H1 (cell line): ENCODE data around the gene ATXN7L3B. TPM values are rescaled to one million over a fixed set of nuclear protein-coding genes. Genes with fewer than 3 reads are reported as not detected.

Experiments
- CTCF ChIA-PET: fragments of 300-600 bp; sonication (Branson Sonifier 250); formaldehyde crosslinking; loops from one replicate; lab custom pipeline; 2021; ENCODE audit not compliant: partially characterized antibody; lab: Charles Lee
- POLR2A ChIA-PET: fragments of 300-600 bp; sonication (Branson Sonifier 250); formaldehyde crosslinking; loops from one replicate; lab custom pipeline; 2021; ENCODE audit warnings: inconsistent platforms; ENCODE audit not compliant: partially characterized antibody; lab: Charles Lee
- DNase-seq, 2 experiments: peaks; one replicate each; pipeline versions ENCODE4 v3.0.0 to v3.0.0-alpha.2; 2010 to 2022; ENCODE audit warnings: low spot score in 2 of 2, low read depth in 1 of 2, mixed read lengths in 1 of 2
- FAIRE-seq: peaks from 2 replicates; lab custom pipeline; 2011; peaks lifted over from hg19 to GRCh38; lab: Jason Lieb, UNC
- H2AFZ ChIP-seq: 2 replicates; pipeline ENCODE4 v1.8.1; 2012; ENCODE audit warnings: low read length, inconsistent platforms
- H2AK5ac ChIP-seq: 2 replicates; pipeline ENCODE4 v1.6.1; 2013; ENCODE audit warnings: low read depth, low read length
- H2BK120ac ChIP-seq: replicated peaks from 2 replicates; pipeline ENCODE3; 2013; ENCODE audit warnings: low read depth, low read length, inconsistent platforms
- H2BK12ac ChIP-seq: 2 replicates; pipeline ENCODE4 v1.6.1; 2013; ENCODE audit warnings: low read depth, low read length
- H2BK15ac ChIP-seq: 2 replicates; pipeline ENCODE4 v1.6.1; 2013; ENCODE audit warnings: low read length
- H2BK20ac ChIP-seq: 2 replicates; pipeline ENCODE4 v1.6.1; 2013; ENCODE audit warnings: low read length
- H2BK5ac ChIP-seq: 2 replicates; pipeline ENCODE4 v1.6.1; 2013; ENCODE audit warnings: low read depth, low read length
- H3K14ac ChIP-seq: 2 replicates; pipeline ENCODE4 v1.6.1; 2013; ENCODE audit warnings: inconsistent platforms; ENCODE audit not compliant: insufficient read length
- H3K18ac ChIP-seq: 2 replicates; pipeline ENCODE4 v1.6.1; 2013; ENCODE audit warnings: low read length; ENCODE audit errors: extremely low read depth
- H3K23ac ChIP-seq: 2 replicates; pipeline ENCODE4 v1.6.1; 2013; ENCODE audit warnings: inconsistent platforms; ENCODE audit not compliant: insufficient read length
- H3K23me2 ChIP-seq: 2 replicates; pipeline ENCODE4 v1.6.1; 2013; ENCODE audit warnings: low read depth, low read length
- H3K27ac ChIP-seq: 2 replicates; pipeline ENCODE4 v1.6.1; 2011; ENCODE audit warnings: low read depth, low read length, inconsistent platforms
- H3K27me3 ChIP-seq, 4 experiments: replicated peaks in 1 of 4; 1 replicate in 1 of 4; 2 replicates in 3 of 4; pipeline versions ENCODE4 v1.6.1 to v1.8.1; 2011 to 2013; ENCODE audit warnings: low read length in 3 of 4, mild to moderate bottlenecking in 3 of 4, inconsistent platforms in 2 of 4, mixed read lengths in 2 of 4, moderate library complexity in 1 of 4; ENCODE audit not compliant: control insufficient read depth in 3 of 4, insufficient read depth in 3 of 4; ENCODE audit errors: extremely low read depth in 1 of 4
- H3K36me3 ChIP-seq, 4 experiments: 2 replicates each; pipeline versions ENCODE4 v1.6.1 to v1.8.1; 2011 to 2013; ENCODE audit warnings: mild to moderate bottlenecking in 4 of 4, low read length in 3 of 4, moderate library complexity in 2 of 4, control low read depth in 1 of 4, inconsistent platforms in 1 of 4; ENCODE audit not compliant: insufficient read depth in 4 of 4, control insufficient read depth in 2 of 4
- H3K4ac ChIP-seq: replicated peaks from 2 replicates; pipeline ENCODE3; 2013; ENCODE audit warnings: low read length, low read depth, mixed read lengths, inconsistent platforms; ENCODE audit not compliant: insufficient read length
- H3K4me1 ChIP-seq, 4 experiments: replicated peaks in 1 of 4; 1 replicate in 1 of 4; 2 replicates in 3 of 4; pipeline versions ENCODE4 v1.6.1 to v1.8.1; 2011 to 2013; ENCODE audit warnings: low read length in 3 of 4, inconsistent platforms in 2 of 4, mixed read lengths in 1 of 4; ENCODE audit not compliant: insufficient read depth in 4 of 4, control insufficient read depth in 3 of 4
- H3K4me2 ChIP-seq, 2 experiments: 2 replicates each; pipeline versions ENCODE4 v1.6.1 to v1.8.1; 2011 to 2013; ENCODE audit warnings: low read depth in 2 of 2, low read length in 2 of 2, control low read depth in 1 of 2, inconsistent platforms in 1 of 2, mild to moderate bottlenecking in 1 of 2; ENCODE audit not compliant: insufficient read depth in 1 of 2
- H3K4me3 ChIP-seq, 4 experiments: fragments of 200-600, 300-600 bp in 1 of 4; sonication (generic), shearing (Covaris generic), sonication (Bioruptor Twin) in 1 of 4; 2 replicates each; pipeline versions ENCODE4 v1.5.1 to v1.8.1; 2011 to 2016; ENCODE audit warnings: low read length in 4 of 4, low read depth in 3 of 4, control low read depth in 2 of 4, inconsistent platforms in 2 of 4, mild to moderate bottlenecking in 2 of 4, mixed read lengths in 1 of 4, moderate library complexity in 1 of 4; ENCODE audit not compliant: insufficient read depth in 2 of 4; ENCODE audit errors: extremely low read depth in 1 of 4
- H3K56ac ChIP-seq: replicated peaks from 2 replicates; pipeline ENCODE3; 2013; ENCODE audit warnings: low read depth, mild to moderate bottlenecking, mixed read lengths, low read length, inconsistent platforms; ENCODE audit not compliant: insufficient read length
- H3K79me1 ChIP-seq: 2 replicates; pipeline ENCODE4 v1.6.1; 2013; ENCODE audit warnings: low read depth, low read length, control low read depth
- H3K79me2 ChIP-seq, 2 experiments: 2 replicates each; pipeline versions ENCODE4 v1.6.1 to v1.8.1; 2012 to 2013; ENCODE audit warnings: low read length in 2 of 2, mild to moderate bottlenecking in 2 of 2, inconsistent platforms in 1 of 2; ENCODE audit not compliant: insufficient read depth in 2 of 2, control insufficient read depth in 1 of 2
- H3K9ac ChIP-seq, 4 experiments: replicated peaks in 1 of 4; 1 replicate in 1 of 4; 2 replicates in 3 of 4; pipeline versions ENCODE4 v1.6.1 to v1.8.1; 2011 to 2013; ENCODE audit warnings: low read depth in 3 of 4, low read length in 3 of 4, control low read depth in 2 of 4, mild to moderate bottlenecking in 2 of 4, moderate library complexity in 2 of 4, inconsistent platforms in 1 of 4; ENCODE audit errors: extremely low read depth in 1 of 4
- H3K9me3 ChIP-seq, 2 experiments: 2 replicates each; pipeline versions ENCODE4 v1.6.1 to v1.8.1; 2012 to 2013; ENCODE audit warnings: mild to moderate bottlenecking in 2 of 2, moderate library complexity in 2 of 2, control low read depth in 1 of 2, inconsistent platforms in 1 of 2, low read depth in 1 of 2, low read length in 1 of 2, mixed read lengths in 1 of 2; ENCODE audit not compliant: insufficient read depth in 2 of 2
- H4K20me1 ChIP-seq, 2 experiments: replicated peaks in 1 of 2; 2 replicates each; pipeline versions ENCODE3 to v1.8.1; 2011 to 2013; ENCODE audit warnings: inconsistent platforms in 2 of 2, low read length in 2 of 2, mild to moderate bottlenecking in 1 of 2; ENCODE audit not compliant: insufficient read depth in 2 of 2, control insufficient read depth in 1 of 2
- H4K5ac ChIP-seq: 2 replicates; pipeline ENCODE4 v1.6.1; 2013; ENCODE audit warnings: low read length, low read depth, mixed read lengths, inconsistent platforms; ENCODE audit not compliant: insufficient read length
- H4K8ac ChIP-seq: 2 replicates; pipeline ENCODE4 v1.8.0; 2013; ENCODE audit warnings: mild to moderate bottlenecking, moderate library complexity, low read length, inconsistent platforms; ENCODE audit not compliant: insufficient read depth; ENCODE audit errors: extremely low read depth
- H4K91ac ChIP-seq: replicated peaks from 2 replicates; pipeline ENCODE3; 2013; ENCODE audit warnings: low read length, mixed read lengths, inconsistent platforms; ENCODE audit not compliant: insufficient read length
- CEBPB ChIP-seq: IDR thresholded peaks from 2 replicates; pipeline ENCODE4 v1.6.1; 2012; ENCODE audit warnings: low read depth, low read length
- SIX5 ChIP-seq: IDR thresholded peaks from 2 replicates; pipeline ENCODE4 v1.6.1; 2011; ENCODE audit warnings: mild to moderate bottlenecking, low read depth, low read length
- WGBS, 2 experiments: shearing (Covaris generic) in 1 of 2; methylation state at CpG; one replicate each; pipeline versions ENCODE4 v1.1.6 to v1.1.7; 2013 to 2015; ENCODE audit warnings: low lambda C conversion rate in 2 of 2, mixed read lengths in 2 of 2, inconsistent platforms in 1 of 2, low coverage in 1 of 2, missing lambda C conversion rate in 1 of 2; ENCODE audit not compliant: insufficient replicate concordance in 2 of 2, insufficient coverage in 1 of 2, insufficient read length in 1 of 2; ENCODE audit errors: extremely low coverage in 1 of 2, missing lambda C conversion rate in 1 of 2; 5-methylcytosine and 5-hydroxymethylcytosine counted together
- polyA plus RNA-seq, 7 experiments: library from polyadenylated mRNA; depleted of rRNA in 3 of 7; stranded (reverse) in 5 of 7; unstranded in 2 of 7; fragments of >200 nt in 5 of 7; fragments of 200-250 nt in 2 of 7; gene quantifications; 1 replicate in 5 of 7; 2 replicates in 1 of 7; 4 replicates in 1 of 7; pipeline versions ENCODE4 v1.2.1 to v1.2.3, GENCODE V29; 2011 to 2013; ENCODE audit warnings: missing spikeins in 2 of 7, mixed read lengths in 2 of 7
- total RNA-seq: library from RNA; stranded (reverse); fragmentation: NEBNext Ultra II Directional; extraction: Animal tissue kit (Norgen Biotek cat#: 25700); gene quantifications from 2 replicates; pipeline ENCODE4 v1.2.1, GENCODE V29; 2021

ATXN7L3B gene
- total and polyA plus RNA-seq, 2 of the 8 experiments (the other 6 are each of a cell fraction or from before 2014, with no cell fraction given): 23.7 to 39.9 TPM

- Histone ChIP-seq H4K8ac (no peak overlapping the region), H3K4ac (no peak overlapping the region), H2BK120ac (no peak overlapping the region), H2BK12ac (no peak overlapping the region), H3K79me1 (no peaks in the 10 kb centered on the region), H4K91ac (no peak overlapping the region), H3K36me3 (no peaks in the 10 kb centered on the region), H3K9ac (no peak overlapping the region), H3K27ac (no peak overlapping the region), H2AFZ (no peak overlapping the region), H2BK5ac (no peak overlapping the region), H3K4me3 (no peak overlapping the region), H2AK5ac (no peak overlapping the region), H4K20me1 (no peaks in the 10 kb centered on the region), H3K14ac (no peak overlapping the region), H3K23me2 (no peaks in the 10 kb centered on the region), H3K4me1 (no peaks in the 10 kb centered on the region), H2BK20ac (no peak overlapping the region), H3K4me2 (no peak overlapping the region), H4K5ac (no peak overlapping the region), H3K79me2 (no peaks in the 10 kb centered on the region), H3K23ac (no peak overlapping the region), H3K27me3 (no peaks in the 10 kb centered on the region), H3K56ac (no peak overlapping the region), H2BK15ac (no peak overlapping the region), H3K9me3 (no peaks in the 10 kb centered on the region), H3K18ac (no peak overlapping the region)
- ChIA-PET POLR2A (interaction anchor here (0.9 kb wide), 1 partner anchor 18 kb away, joined by 3 read pairs; no protein-coding TSS in a partner anchor), CTCF (interaction anchor here (1.0 to 1.2 kb wide), 2 partner anchors 9 to 12 kb away, joined by 3 read pairs; no protein-coding TSS in a partner anchor)
- TF ChIP-seq SIX5: no peak
- peak; percentile 61; the same call in 1 of the 2 replicates for TF ChIP-seq CEBPB
- no peak for DNase-seq
- no peak for FAIRE-seq
- WGBS, 2 experiments: 89% methylated on average over 2 of the region's 2 CpGs; no CpG with 5 or more reads in 1 of the 2 experiments
Measured at GRCh38 chr12:74527491-74527890, 10.1 kb upstream of the ATXN7L3B start.
